Upper lobe of right lung (tissue), 1 donor: ENCODE data around the gene OR8D1. TPM values are rescaled to one million over a fixed set of nuclear protein-coding genes. Genes with fewer than 3 reads are reported as not detected.

Source experiments
- ATAC-seq: fragments of 200-7000 bp; cut with Tn5 transposase; one replicate; pipeline ENCODE4 v1.9.1; 2020; ENCODE audit warnings: mild to moderate bottlenecking, moderate library complexity
- DNase-seq: peaks from one replicate; pipeline ENCODE4 v3.0.0-alpha.2; 2020
- H3K27ac ChIP-seq: fragments of 200-600 bp; one replicate; pipeline ENCODE4 v1.8.0; 2022
- H3K27me3 ChIP-seq: fragments of 200-600 bp; one replicate; pipeline ENCODE4 v1.8.0; 2022; ENCODE audit warnings: mild to moderate bottlenecking
- H3K36me3 ChIP-seq: fragments of 200-600 bp; one replicate; pipeline ENCODE4 v1.8.0; 2022
- H3K4me1 ChIP-seq: fragments of 200-600 bp; one replicate; pipeline ENCODE4 v1.8.0; 2022
- H3K4me3 ChIP-seq: fragments of 200-600 bp; one replicate; pipeline ENCODE4 v1.8.0; 2022; ENCODE audit warnings: mild to moderate bottlenecking
- H3K9me3 ChIP-seq: fragments of 200-600 bp; one replicate; pipeline ENCODE4 v1.8.0; 2022
- intact Hi-C: fragments of 100-400 bp; cut with DNase I; formaldehyde crosslinking; loops from one replicate; pipeline ENCODE4 v1.11.0; 2022
- long read RNA-seq: library from polyadenylated mRNA; unstranded; transcript quantifications from one replicate; pipeline ENCODE4 v2.0.0, GENCODE V29; 2021
- total RNA-seq: library from RNA; stranded (reverse); fragmentation: NEBNext Ultra II Directional; extraction: Animal tissue kit (Norgen Biotek cat#: 25700); gene quantifications from one replicate; pipeline ENCODE4 v1.2.1, GENCODE V29; 2021
- TF ChIP-seq, protein P1 (sequence below): fragments of 200-600 bp; IDR thresholded peaks from one replicate; pipeline ENCODE4 v1.8.0; 2022; ENCODE audit warnings: antibody characterized with exemption
- donor health status: DM: no; HTN: yes; CAD: no; lungs with severe emphysema.

OR8D1 gene
- not detected for total RNA-seq
- long read RNA-seq, result 0 reads

DNA sequence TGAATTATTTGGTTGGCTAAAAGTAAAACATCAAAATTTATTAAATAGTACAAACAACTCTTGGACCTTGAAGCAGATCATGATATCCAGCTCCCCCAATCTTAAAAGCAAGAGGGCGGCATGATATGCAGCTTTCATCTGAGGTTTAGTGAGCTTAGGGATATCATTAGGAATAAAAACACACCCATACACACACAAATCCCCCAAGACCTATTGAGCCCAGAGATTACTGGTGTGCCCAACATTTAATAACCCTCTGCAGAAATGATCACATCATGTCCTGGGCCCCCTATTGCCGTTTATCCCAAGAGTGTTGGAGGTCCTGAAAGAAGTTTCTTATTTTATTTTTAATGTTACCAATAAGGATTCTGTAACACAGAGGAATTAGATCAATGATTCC, at the start of gene OR8D1:
TSS of gene OR8D1 (minus strand) at position 101 of the 400 bp plus-strand sequence. CDS start 3,183 bp downstream, outside the sequence.
- no peak within 1 kb of the TSS for H3K4me3 ChIP-seq
- H3K27me3 ChIP-seq, result no peaks in the 10 kb centered on the region
- ATAC-seq (no peak), DNase-seq (no peak)
- intact Hi-C loops, result no loop called here
- no peaks in the 10 kb centered on the region for H3K4me1 ChIP-seq
- no peaks in the 10 kb centered on the region for H3K9me3 ChIP-seq
- no peak within 1 kb of the TSS for H3K27ac ChIP-seq
- H3K36me3 ChIP-seq, result no peaks in the 10 kb centered on the region
- TF ChIP-seq, protein P1, sequence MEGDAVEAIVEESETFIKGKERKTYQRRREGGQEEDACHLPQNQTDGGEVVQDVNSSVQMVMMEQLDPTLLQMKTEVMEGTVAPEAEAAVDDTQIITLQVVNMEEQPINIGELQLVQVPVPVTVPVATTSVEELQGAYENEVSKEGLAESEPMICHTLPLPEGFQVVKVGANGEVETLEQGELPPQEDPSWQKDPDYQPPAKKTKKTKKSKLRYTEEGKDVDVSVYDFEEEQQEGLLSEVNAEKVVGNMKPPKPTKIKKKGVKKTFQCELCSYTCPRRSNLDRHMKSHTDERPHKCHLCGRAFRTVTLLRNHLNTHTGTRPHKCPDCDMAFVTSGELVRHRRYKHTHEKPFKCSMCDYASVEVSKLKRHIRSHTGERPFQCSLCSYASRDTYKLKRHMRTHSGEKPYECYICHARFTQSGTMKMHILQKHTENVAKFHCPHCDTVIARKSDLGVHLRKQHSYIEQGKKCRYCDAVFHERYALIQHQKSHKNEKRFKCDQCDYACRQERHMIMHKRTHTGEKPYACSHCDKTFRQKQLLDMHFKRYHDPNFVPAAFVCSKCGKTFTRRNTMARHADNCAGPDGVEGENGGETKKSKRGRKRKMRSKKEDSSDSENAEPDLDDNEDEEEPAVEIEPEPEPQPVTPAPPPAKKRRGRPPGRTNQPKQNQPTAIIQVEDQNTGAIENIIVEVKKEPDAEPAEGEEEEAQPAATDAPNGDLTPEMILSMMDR, result no peak

DNA sequence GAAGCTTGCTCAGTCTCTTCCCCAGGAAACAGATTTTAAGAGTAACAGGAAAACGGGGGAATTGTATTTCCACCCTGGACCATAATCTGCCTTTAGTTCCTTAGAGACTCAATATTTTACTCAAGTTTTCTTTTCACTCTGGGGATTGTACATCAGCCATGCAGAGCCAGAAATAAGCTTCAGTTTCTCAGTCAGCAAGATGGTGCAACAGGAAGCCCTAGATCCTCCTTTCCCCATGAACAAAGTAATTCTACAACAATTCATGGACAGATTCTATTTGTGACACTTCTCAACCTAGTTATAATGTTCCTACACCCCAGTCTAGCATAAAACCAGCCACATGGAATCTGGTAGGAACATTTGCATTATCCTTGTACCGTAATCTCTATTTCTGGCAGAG, 45.8 kb upstream of the OR8D1 start:
- no peaks in the 10 kb centered on the region for H3K27me3 ChIP-seq
- TF ChIP-seq, protein P1, result no peak
- no peaks in the 10 kb centered on the region for H3K4me1 ChIP-seq
- no peaks in the 10 kb centered on the region for H3K9me3 ChIP-seq
- intact Hi-C loops, result no loop called here
- no peaks in the 10 kb centered on the region for H3K36me3 ChIP-seq
- no peak overlapping the region for H3K27ac ChIP-seq
- ATAC-seq (no peak), DNase-seq (no peak)
- H3K4me3 ChIP-seq, result no peak overlapping the region

DNA sequence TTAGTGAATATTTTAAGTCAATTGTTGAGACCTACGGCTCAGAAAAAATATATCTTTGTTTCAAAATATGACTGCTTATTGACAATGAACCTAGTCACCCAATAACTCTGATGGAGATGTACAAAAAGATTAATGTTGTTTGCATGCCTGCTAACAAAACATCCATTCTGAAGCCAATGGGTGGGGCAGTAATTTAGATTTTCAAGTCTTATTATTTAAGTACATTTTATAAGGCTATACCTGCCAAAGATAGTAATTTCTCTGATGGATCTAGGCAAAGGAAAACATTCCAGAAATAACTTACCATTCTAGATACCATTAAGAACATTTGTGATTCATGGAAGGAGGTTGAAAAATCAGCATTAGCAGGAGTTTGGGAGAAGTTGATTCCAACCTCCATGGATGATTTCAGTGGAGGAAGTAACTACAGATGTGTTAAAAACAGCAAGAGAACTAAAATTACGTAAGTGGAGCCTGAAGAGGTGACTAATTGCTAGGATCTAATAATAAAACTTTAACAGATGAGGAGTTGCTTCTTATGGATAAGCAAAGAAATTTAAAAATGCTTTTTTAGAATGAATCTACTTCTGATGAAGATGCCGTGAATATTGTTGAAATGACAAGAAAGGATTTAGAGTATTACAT, 32.7 kb upstream of the OR8D1 start:
- DNase-seq (no peak), ATAC-seq (no peak)
- no peak overlapping the region for H3K4me3 ChIP-seq
- no peaks in the 10 kb centered on the region for H3K27me3 ChIP-seq
- intact Hi-C loops, result no loop called here
- H3K4me1 ChIP-seq, result no peaks in the 10 kb centered on the region
- H3K9me3 ChIP-seq, result no peaks in the 10 kb centered on the region
- H3K36me3 ChIP-seq, result no peaks in the 10 kb centered on the region
- no peak overlapping the region for H3K27ac ChIP-seq
- TF ChIP-seq, protein P1, result no peak

DNA sequence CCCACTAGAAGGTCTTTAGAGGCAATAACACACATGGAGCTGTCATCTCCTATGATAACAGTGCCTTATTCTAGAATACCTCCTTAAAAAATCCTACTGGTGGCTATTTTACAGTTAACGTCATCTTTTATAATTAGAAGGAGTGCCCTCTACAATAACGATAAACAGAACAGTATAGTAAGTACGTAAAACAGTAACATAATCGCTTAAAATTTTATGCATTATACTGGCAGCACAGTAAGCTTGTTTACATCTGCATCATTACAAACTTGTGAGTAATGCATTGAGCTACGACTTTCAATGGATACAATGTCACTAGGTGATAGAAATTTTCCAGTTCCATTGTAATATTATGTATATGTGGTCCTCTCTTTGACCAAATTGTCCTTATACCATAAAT, 30.6 kb upstream of the OR8D1 start:
- H3K4me1 ChIP-seq, result no peaks in the 10 kb centered on the region
- H3K36me3 ChIP-seq, result no peaks in the 10 kb centered on the region
- H3K9me3 ChIP-seq, result no peaks in the 10 kb centered on the region
- intact Hi-C loops, result no loop called here
- H3K4me3 ChIP-seq, result no peak overlapping the region
- H3K27ac ChIP-seq, result no peak overlapping the region
- ATAC-seq (no peak), DNase-seq (no peak)
- no peaks in the 10 kb centered on the region for H3K27me3 ChIP-seq
- TF ChIP-seq, protein P1, result no peak

DNA sequence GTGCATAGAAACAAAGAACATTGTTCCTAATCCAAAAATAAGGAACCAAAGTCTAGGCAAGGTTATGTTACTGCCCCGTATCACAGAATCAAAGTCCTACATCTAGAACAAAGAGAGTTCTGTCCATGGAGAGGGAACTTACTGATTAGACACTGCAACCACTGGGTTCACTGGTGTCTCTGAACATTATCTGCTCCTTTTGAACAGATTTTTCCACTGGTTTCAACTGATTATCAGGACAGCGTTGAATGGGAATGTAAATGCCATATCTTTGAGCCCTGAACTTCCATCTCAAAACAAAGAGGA, 26.3 kb upstream of the OR8D1 start:
- TF ChIP-seq, protein P1, result no peak
- no peak for ATAC-seq
- no peak overlapping the region for H3K27ac ChIP-seq
- DNase-seq, result no peak
- H3K9me3 ChIP-seq, result no peaks in the 10 kb centered on the region
- intact Hi-C loops, result no loop called here
- no peak overlapping the region for H3K4me3 ChIP-seq
- no peaks in the 10 kb centered on the region for H3K27me3 ChIP-seq
- H3K4me1 ChIP-seq, result no peaks in the 10 kb centered on the region
- H3K36me3 ChIP-seq, result no peaks in the 10 kb centered on the region
